H1 (cell line): Measurements from ENCODE around the gene CTDP1. TPM values are rescaled to one million over a fixed set of nuclear protein-coding genes. Genes with fewer than 3 reads are reported as not detected.

Experiments used
- polyA plus RNA-seq, 7 experiments: library from polyadenylated mRNA; depleted of rRNA in 3 of 7; stranded (reverse) in 5 of 7; unstranded in 2 of 7; fragments of >200 nt in 5 of 7; fragments of 200-250 nt in 2 of 7; gene quantifications; 1 replicate in 5 of 7; 2 replicates in 1 of 7; 4 replicates in 1 of 7; pipeline versions ENCODE4 v1.2.1 to v1.2.3, GENCODE V29; 2011 to 2013; ENCODE audit warnings: missing spikeins in 2 of 7, mixed read lengths in 2 of 7
- total RNA-seq: library from RNA; stranded (reverse); fragmentation: NEBNext Ultra II Directional; extraction: Animal tissue kit (Norgen Biotek cat#: 25700); gene quantifications from 2 replicates; pipeline ENCODE4 v1.2.1, GENCODE V29; 2021
- TF ChIP-seq, protein P1 (sequence below), 3 experiments: IDR thresholded peaks; 1 replicate in 2 of 3; 2 replicates in 1 of 3; pipeline versions ENCODE4 v1.5.1 to v1.6.1; 2011; ENCODE audit warnings: low read length in 3 of 3, mild to moderate bottlenecking in 3 of 3, inconsistent platforms in 2 of 3, low read depth in 1 of 3, moderate library complexity in 1 of 3; ENCODE audit not compliant: insufficient read depth in 1 of 3; ENCODE audit errors: control extremely low read depth in 1 of 3

The CTDP1 gene
- total and polyA plus RNA-seq, 2 of the 8 experiments (the other 6 are each of a cell fraction or from before 2014, with no cell fraction given): 16.6 to 37.0 TPM

DNA sequence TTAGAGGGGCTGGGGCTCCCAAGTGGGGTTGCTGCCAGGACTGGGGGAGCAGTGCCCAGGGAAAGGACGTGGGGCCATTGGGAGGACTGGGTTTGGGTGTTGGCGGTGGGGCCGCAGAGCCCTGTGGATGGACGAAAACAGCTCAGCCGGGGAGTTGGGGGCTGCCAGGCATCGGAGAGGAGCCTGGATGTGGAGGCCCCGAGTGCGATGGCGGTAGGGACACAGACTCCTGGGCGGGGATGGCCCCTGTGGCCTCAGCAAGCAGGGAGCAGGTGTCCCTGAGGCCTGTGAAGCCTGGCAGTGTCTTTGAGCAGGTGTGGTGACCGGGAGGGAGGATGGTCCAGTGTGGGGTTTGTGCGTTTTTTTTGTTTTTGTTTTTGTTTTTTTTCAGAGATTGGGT lies 13.3 kb downstream of the CTDP1 start (continued):
- TF ChIP-seq, protein P1, sequence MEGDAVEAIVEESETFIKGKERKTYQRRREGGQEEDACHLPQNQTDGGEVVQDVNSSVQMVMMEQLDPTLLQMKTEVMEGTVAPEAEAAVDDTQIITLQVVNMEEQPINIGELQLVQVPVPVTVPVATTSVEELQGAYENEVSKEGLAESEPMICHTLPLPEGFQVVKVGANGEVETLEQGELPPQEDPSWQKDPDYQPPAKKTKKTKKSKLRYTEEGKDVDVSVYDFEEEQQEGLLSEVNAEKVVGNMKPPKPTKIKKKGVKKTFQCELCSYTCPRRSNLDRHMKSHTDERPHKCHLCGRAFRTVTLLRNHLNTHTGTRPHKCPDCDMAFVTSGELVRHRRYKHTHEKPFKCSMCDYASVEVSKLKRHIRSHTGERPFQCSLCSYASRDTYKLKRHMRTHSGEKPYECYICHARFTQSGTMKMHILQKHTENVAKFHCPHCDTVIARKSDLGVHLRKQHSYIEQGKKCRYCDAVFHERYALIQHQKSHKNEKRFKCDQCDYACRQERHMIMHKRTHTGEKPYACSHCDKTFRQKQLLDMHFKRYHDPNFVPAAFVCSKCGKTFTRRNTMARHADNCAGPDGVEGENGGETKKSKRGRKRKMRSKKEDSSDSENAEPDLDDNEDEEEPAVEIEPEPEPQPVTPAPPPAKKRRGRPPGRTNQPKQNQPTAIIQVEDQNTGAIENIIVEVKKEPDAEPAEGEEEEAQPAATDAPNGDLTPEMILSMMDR (IDR thresholded peaks at IDR 0.05; ENCODE audit: control extremely low read depth in 1 of 3, insufficient read depth in 1 of 3, low read depth in 1 of 3, low read length in 3 of 3): no peak
